Gastrocnemius medialis (tissue), 4 donors: ENCODE data around the gene PTK7.

Experiments
- POLR2A ChIP-seq, 2 donors: fragments of 450-650 bp; IDR thresholded peaks; one replicate each; pipeline ENCODE4 v1.6.1; 2017; ENCODE audit warnings: antibody characterized with exemption in 2 of 2, mild to moderate bottlenecking in 2 of 2, moderate library complexity in 2 of 2
- TF ChIP-seq, protein P1 (sequence below), 5 experiments: fragments of 450-650 bp in 3 of 5; fragments of 200-600 bp in 2 of 5; sonication (generic) in 2 of 5; IDR thresholded peaks in 4 of 5; conservative IDR thresholded peaks in 1 of 5; 1 replicate in 4 of 5; 2 replicates in 1 of 5; pipeline ENCODE4 v1.5.1; 2016 to 2019; ENCODE audit warnings: antibody characterized with exemption in 5 of 5, mild to moderate bottlenecking in 3 of 5, moderate library complexity in 3 of 5

DNA sequence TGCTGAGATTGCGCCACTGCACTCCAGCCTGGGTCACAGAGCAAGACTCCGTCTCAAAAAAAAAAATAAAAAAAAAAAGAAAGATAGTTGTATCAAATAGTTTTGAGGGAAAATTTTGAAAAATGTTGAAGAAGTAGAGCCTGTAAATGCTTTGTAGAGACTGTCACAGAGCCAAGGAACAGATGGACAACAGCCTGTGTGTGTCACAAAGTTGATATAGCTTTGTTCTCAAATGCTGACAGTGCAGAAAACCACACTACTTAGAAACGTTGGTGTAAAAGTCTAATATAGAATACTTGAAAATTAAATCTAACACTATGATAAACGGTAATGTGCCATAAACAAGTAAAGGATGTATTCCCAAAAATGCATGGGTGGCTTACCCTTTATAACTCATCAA lies 25.4 kb downstream of the PTK7 start:
- TF ChIP-seq, protein P1, sequence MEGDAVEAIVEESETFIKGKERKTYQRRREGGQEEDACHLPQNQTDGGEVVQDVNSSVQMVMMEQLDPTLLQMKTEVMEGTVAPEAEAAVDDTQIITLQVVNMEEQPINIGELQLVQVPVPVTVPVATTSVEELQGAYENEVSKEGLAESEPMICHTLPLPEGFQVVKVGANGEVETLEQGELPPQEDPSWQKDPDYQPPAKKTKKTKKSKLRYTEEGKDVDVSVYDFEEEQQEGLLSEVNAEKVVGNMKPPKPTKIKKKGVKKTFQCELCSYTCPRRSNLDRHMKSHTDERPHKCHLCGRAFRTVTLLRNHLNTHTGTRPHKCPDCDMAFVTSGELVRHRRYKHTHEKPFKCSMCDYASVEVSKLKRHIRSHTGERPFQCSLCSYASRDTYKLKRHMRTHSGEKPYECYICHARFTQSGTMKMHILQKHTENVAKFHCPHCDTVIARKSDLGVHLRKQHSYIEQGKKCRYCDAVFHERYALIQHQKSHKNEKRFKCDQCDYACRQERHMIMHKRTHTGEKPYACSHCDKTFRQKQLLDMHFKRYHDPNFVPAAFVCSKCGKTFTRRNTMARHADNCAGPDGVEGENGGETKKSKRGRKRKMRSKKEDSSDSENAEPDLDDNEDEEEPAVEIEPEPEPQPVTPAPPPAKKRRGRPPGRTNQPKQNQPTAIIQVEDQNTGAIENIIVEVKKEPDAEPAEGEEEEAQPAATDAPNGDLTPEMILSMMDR (IDR thresholded peaks at IDR 0.05 in 4 of 5, conservative IDR thresholded peaks at IDR 0.05 in 1 of 5) = no peak
- no peak for TF ChIP-seq POLR2A (IDR thresholded peaks at IDR 0.05)
